Activated CD4-positive, alpha-beta T cell treated with anti-CD3 and anti-CD28 coated beads, Interleukin-2, Interleukin-4, amounts not matched to agents 100 ng/mL and 50 ng/mL, durations not matched to agents 16 hours and 8 hours (primary cell): ENCODE results near the gene ASPSCR1.

ENCODE experiments used
- DNase-seq: peaks from one replicate; pipeline ENCODE4 v3.0.0-alpha.2; 2020; ENCODE audit warnings: low spot score

Gene ASPSCR1

GRCh38 chr17:81977211-81977808, at the start of gene ASPSCR1:
ASPSCR1 (plus strand) TSS chr17:81977629; CDS start chr17:81977647, 18 bp downstream.
- peak; percentile 93 for DNase-seq

GRCh38 chr17:81927653-81928543, 49.5 kb upstream of the ASPSCR1 start, which contains the start of gene MAFG:
MAFG (minus strand) TSS chr17:81927735; CDS start chr17:81923185, 4,550 bp downstream.
- peak; percentile 92 for DNase-seq

GRCh38 chr17:81928544-81929252, 48.7 kb upstream of the ASPSCR1 start:
- no peak for DNase-seq

- DNase-seq, result no peak
Observed at GRCh38 chr17:81929253-81930141, 47.9 kb upstream of the ASPSCR1 start.

GRCh38 chr17:81930142-81931125, 47.0 kb upstream of the ASPSCR1 start:
- DNase-seq, result no peak

- no peak for DNase-seq
Observed at GRCh38 chr17:81931189-81931556, 46.3 kb upstream of the ASPSCR1 start.

GRCh38 chr17:81931557-81932332, 45.7 kb upstream of the ASPSCR1 start:
- no peak for DNase-seq

GRCh38 chr17:81932333-81932983, 45.0 kb upstream of the ASPSCR1 start:
- no peak for DNase-seq

GRCh38 chr17:81933178-81933699, 44.2 kb upstream of the ASPSCR1 start:
- DNase-seq, result no peak

GRCh38 chr17:81934098-81934757, 43.2 kb upstream of the ASPSCR1 start:
- DNase-seq, result no peak

- DNase-seq, result no peak
Observed at GRCh38 chr17:81934850-81935708, 42.4 kb upstream of the ASPSCR1 start.

GRCh38 chr17:81935709-81936084, 41.7 kb upstream of the ASPSCR1 start:
- DNase-seq, result no peak

- no peak for DNase-seq
Observed at GRCh38 chr17:81939218-81939617, 38.2 kb upstream of the ASPSCR1 start.

GRCh38 chr17:81939881-81940385, 37.5 kb upstream of the ASPSCR1 start:
- no peak for DNase-seq

GRCh38 chr17:81940538-81941483, 36.6 kb upstream of the ASPSCR1 start:
- DNase-seq, result no peak
